Neural cell (in vitro differentiated cells): Measurements from ENCODE around the gene SURF2. TPM values are rescaled to one million over a fixed set of nuclear protein-coding genes. Genes with fewer than 3 reads are reported as not detected.

Source experiments
- H2AFZ ChIP-seq: fragments of 200-600, 300-800 bp; sonication (generic), shearing (Covaris generic); 2 replicates; pipeline ENCODE4 v1.6.0; 2014; ENCODE audit warnings: low read depth, mild to moderate bottlenecking, antibody characterized with exemption, low read length, moderate library complexity
- H3F3A ChIP-seq: fragments of 200-600 bp; shearing (Covaris generic); 2 replicates; pipeline ENCODE4 v1.6.1; 2016; ENCODE audit warnings: mild to moderate bottlenecking, moderate library complexity, mixed read lengths, antibody characterized with exemption, low read length; ENCODE audit not compliant: insufficient read depth, poor library complexity, severe bottlenecking
- H3K27ac ChIP-seq: fragments of 200-600, 300-800 bp; sonication (generic), shearing (Covaris generic); 2 replicates; pipeline ENCODE4 v1.5.1; 2014; ENCODE audit warnings: mild to moderate bottlenecking, low read length, moderate library complexity
- H3K27me3 ChIP-seq: fragments of 300-800, 200-600 bp; sonication (generic), shearing (Covaris generic); 2 replicates; pipeline ENCODE4 v1.6.0; 2014; ENCODE audit warnings: mild to moderate bottlenecking, low read depth, low read length, moderate library complexity; ENCODE audit not compliant: insufficient read depth
- H3K36me3 ChIP-seq: fragments of 300-800, 200-600 bp; sonication (generic), shearing (Covaris generic); 2 replicates; pipeline ENCODE4 v1.5.1; 2014; ENCODE audit warnings: mild to moderate bottlenecking, antibody characterized with exemption, low read length, moderate library complexity; ENCODE audit not compliant: insufficient read depth
- H3K4me2 ChIP-seq: fragments of 300-800, 200-600 bp; sonication (generic), shearing (Covaris generic); 2 replicates; pipeline ENCODE4 v1.6.0; 2014; ENCODE audit warnings: mild to moderate bottlenecking, low read length
- H3K4me3 ChIP-seq: fragments of 300-800, 200-600 bp; sonication (generic), shearing (Covaris generic); 2 replicates; pipeline ENCODE4 v1.5.1; 2014; ENCODE audit warnings: mild to moderate bottlenecking, low read length, moderate library complexity
- H3K79me2 ChIP-seq: fragments of 200-600 bp; shearing (Covaris generic); replicated peaks from 2 replicates; pipeline ENCODE4 v1.6.0; 2014; ENCODE audit warnings: mild to moderate bottlenecking, low read length, moderate library complexity; ENCODE audit not compliant: insufficient read depth
- H3K9ac ChIP-seq: fragments of 300-800, 200-600 bp; sonication (generic), shearing (Covaris generic); 2 replicates; pipeline ENCODE4 v1.6.1; 2016; ENCODE audit warnings: mild to moderate bottlenecking, low read length, mixed read lengths
- H3K9me2 ChIP-seq: fragments of 200-600 bp; shearing (Covaris generic); 2 replicates; pipeline ENCODE4 v1.6.1; 2016; ENCODE audit warnings: mild to moderate bottlenecking, low read length, mixed read lengths; ENCODE audit not compliant: insufficient read depth
- H3K9me3 ChIP-seq: fragments of 200-600, 300-800 bp; sonication (generic), shearing (Covaris generic); 2 replicates; pipeline ENCODE4 v1.6.1; 2016; ENCODE audit warnings: mild to moderate bottlenecking, mixed run types, low read length, moderate library complexity, mixed read lengths
- H4K20me1 ChIP-seq: fragments of 200-600 bp; shearing (Covaris generic); 2 replicates; pipeline ENCODE4 v1.6.1; 2016; ENCODE audit warnings: mild to moderate bottlenecking, mixed run types; ENCODE audit not compliant: insufficient read depth
- CTCF ChIP-seq: fragments of 450-650 bp; IDR thresholded peaks from 2 replicates; pipeline ENCODE4 v1.5.1; 2014; ENCODE audit warnings: antibody characterized with exemption, mild to moderate bottlenecking, moderate library complexity; ENCODE audit not compliant: poor library complexity, severe bottlenecking
- EP300 ChIP-seq: fragments of 450-650 bp; conservative IDR thresholded peaks from 2 replicates; pipeline ENCODE4 v1.6.1; 2014; ENCODE audit warnings: antibody characterized with exemption, mild to moderate bottlenecking, moderate library complexity; ENCODE audit not compliant: poor library complexity, severe bottlenecking
- EZH2 ChIP-seq: fragments of 200-600, 300-800 bp; shearing (Covaris generic), sonication (generic); IDR thresholded peaks from 2 replicates; pipeline ENCODE4 v1.6.1; 2014; ENCODE audit warnings: antibody characterized with exemption, low read length, borderline replicate concordance, mild to moderate bottlenecking; ENCODE audit not compliant: insufficient read depth, poor library complexity, severe bottlenecking
- MXI1 ChIP-seq: fragments of 450-650 bp; conservative IDR thresholded peaks from 2 replicates; pipeline ENCODE4 v1.6.1; 2014; ENCODE audit warnings: antibody characterized with exemption, mild to moderate bottlenecking; ENCODE audit not compliant: poor library complexity, severe bottlenecking
- POLR2AphosphoS5 ChIP-seq: IDR thresholded peaks from 2 replicates; pipeline ENCODE4 v1.6.1; 2012
- RAD21 ChIP-seq: fragments of 450-650 bp; conservative IDR thresholded peaks from 2 replicates; pipeline ENCODE4 v1.6.1; 2014; ENCODE audit warnings: antibody characterized with exemption, mild to moderate bottlenecking, moderate library complexity
- REST ChIP-seq: IDR thresholded peaks from 2 replicates; pipeline ENCODE4 v1.6.1; 2012; ENCODE audit warnings: borderline replicate concordance
- SMC3 ChIP-seq: fragments of 450-650 bp; conservative IDR thresholded peaks from 2 replicates; pipeline ENCODE4 v1.6.1; 2014; ENCODE audit warnings: antibody characterized with exemption, mild to moderate bottlenecking, moderate library complexity; ENCODE audit not compliant: poor library complexity
- TAF1 ChIP-seq: IDR thresholded peaks from 2 replicates; pipeline ENCODE4 v1.6.1; 2012; ENCODE audit warnings: low read depth
- polyA plus RNA-seq: library from polyadenylated mRNA; depleted of rRNA; stranded (reverse); fragments of >200 nt; gene quantifications from 2 replicates; pipeline ENCODE4 v1.2.3, GENCODE V29; 2014

Gene SURF2
- polyA plus RNA-seq, 1 donor from 2014 or later, result 36.4 TPM

GRCh38 chr9:133383438-133383837, 27.1 kb downstream of the SURF2 start:
- no peaks in the 10 kb centered on the region for H3K9me3 ChIP-seq

GRCh38 chr9:133384736-133385321, 28.5 kb downstream of the SURF2 start:
- no peak overlapping the region for H3K9ac ChIP-seq
- no peak overlapping the region for H3K4me2 ChIP-seq
- H3K79me2 ChIP-seq, result no peaks in the 10 kb centered on the region
- H3K4me3 ChIP-seq, result no peak overlapping the region
- no peaks in the 10 kb centered on the region for H3K9me3 ChIP-seq
- H3K27ac ChIP-seq, result no peak overlapping the region
- H3K27me3 ChIP-seq, result no peaks in the 10 kb centered on the region
- no peaks in the 10 kb centered on the region for H3K9me2 ChIP-seq
- H3K36me3 ChIP-seq, result no peaks in the 10 kb centered on the region
- no peaks in the 10 kb centered on the region for H3F3A ChIP-seq
- no peaks in the 10 kb centered on the region for H4K20me1 ChIP-seq
- H2AFZ ChIP-seq, result no peak overlapping the region
- no peak for TF ChIP-seq RAD21
- no peak for TF ChIP-seq REST
- no peak for TF ChIP-seq EZH2
- TF ChIP-seq EP300, result no peak
- no peak for TF ChIP-seq TAF1
- no peak for TF ChIP-seq MXI1
- no peak for TF ChIP-seq SMC3

More at GRCh38 chr9:133383438-133383837, 27.1 kb downstream of the SURF2 start:
- no peaks in the 10 kb centered on the region for H3K79me2 ChIP-seq
- no peak for TF ChIP-seq MXI1
- no peak for TF ChIP-seq RAD21
- TF ChIP-seq REST, result no peak
- TF ChIP-seq TAF1, result no peak
- TF ChIP-seq POLR2AphosphoS5, result no peak
- no peak for TF ChIP-seq EP300
- TF ChIP-seq CTCF, result no peak
- TF ChIP-seq SMC3, result no peak
- no peak for TF ChIP-seq EZH2
- no peaks in the 10 kb centered on the region for H3K27me3 ChIP-seq
- no peaks in the 10 kb centered on the region for H3F3A ChIP-seq
- no peaks in the 10 kb centered on the region for H3K9me2 ChIP-seq
- H4K20me1 ChIP-seq, result no peaks in the 10 kb centered on the region
- H3K9ac ChIP-seq, result no peak overlapping the region
- H3K4me3 ChIP-seq, result no peak overlapping the region
- H3K27ac ChIP-seq, result no peak overlapping the region
- no peak overlapping the region for H3K4me2 ChIP-seq
- H3K36me3 ChIP-seq, result no peaks in the 10 kb centered on the region
- no peak overlapping the region for H2AFZ ChIP-seq
